GM18519 (cell line): Measurements from ENCODE around the gene ELP4.
"Not testable (repeated sequence)": the region's sequence is repeated elsewhere in the genome, so short reads cannot be mapped to it uniquely, and the experiment has no call there.

Source experiments
- ATAC-seq: cut with Tn5 transposase; IDR thresholded peaks from one replicate; pipeline ENCODE4 v1.9.1; 2021; ENCODE audit warnings: mild to moderate bottlenecking, moderate library complexity; ENCODE audit not compliant: unreplicated experiment, low FRiP score

The ELP4 gene

GRCh38 chr11:31509429-31510345, at the start of gene ELP4, which contains the start of gene IMMP1L:
Gene ELP4, plus strand, starts transcription at chr11:31509767. Its CDS starts 18 bp downstream, at chr11:31509785.
Gene IMMP1L, minus strand, starts transcription at chr11:31509622. Its CDS starts 46,346 bp downstream, at chr11:31463276.
- peak; percentile 100 for ATAC-seq

DNA sequence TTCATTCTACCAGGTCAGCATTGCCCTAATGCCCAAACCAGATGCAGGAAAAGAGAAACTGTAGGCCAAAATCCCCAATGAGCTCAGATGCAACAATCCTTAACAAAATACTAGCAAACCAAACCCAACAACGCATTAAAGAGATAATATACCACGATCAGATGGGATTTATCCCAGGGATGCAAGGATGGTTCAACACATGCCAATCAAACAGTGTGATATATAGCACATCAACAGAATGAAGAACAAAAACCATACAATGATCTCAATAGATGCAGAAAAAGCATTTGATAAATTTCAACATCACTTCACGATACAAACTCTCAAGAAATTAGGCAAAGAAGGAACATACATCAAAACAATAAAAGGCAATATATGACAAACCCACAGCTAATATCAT, 45.1 kb upstream of the ELP4 start:
- ATAC-seq = no peak

DNA sequence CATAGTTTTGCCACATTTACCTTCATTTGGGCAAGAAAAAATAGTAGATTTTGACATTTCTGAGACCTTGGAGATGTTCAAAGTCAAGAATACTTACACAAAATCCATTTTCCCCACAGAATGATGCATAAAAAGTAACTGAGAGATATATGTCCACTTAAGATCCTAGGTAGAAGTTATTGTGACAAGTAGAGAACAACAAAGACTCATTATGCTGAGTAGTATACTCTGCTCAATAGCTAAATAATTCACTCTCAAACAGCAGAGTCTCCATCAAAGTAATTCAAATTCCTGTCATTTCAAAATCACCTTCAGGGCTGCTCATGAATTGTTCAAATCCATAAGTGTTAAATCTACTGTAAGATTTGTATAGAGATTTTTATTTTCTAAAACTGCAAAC, 35.5 kb upstream of the ELP4 start:
- no peak for ATAC-seq

GRCh38 chr11:31477528-31478222, 31.9 kb upstream of the ELP4 start:
- no peak for ATAC-seq

DNA sequence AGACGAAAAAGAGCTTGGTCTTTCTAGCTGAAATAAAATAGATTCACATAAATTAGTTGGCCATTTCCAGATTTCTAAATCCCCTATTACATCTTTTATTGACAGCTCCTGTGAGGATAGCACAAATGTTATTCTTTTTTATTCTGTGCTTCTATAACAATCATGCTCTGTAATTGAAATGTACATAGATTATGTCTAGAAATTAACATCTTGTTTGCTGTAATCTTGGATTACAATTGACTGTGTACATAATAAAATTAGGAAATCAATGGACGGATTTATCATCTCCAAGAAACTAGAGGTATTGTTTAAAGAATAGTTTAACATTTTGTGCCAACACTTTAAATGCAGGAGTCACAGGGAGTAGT, 31.4 kb upstream of the ELP4 start:
- no peak for ATAC-seq

GRCh38 chr11:31479066-31479465, 30.5 kb upstream of the ELP4 start:
- no peak for ATAC-seq

DNA sequence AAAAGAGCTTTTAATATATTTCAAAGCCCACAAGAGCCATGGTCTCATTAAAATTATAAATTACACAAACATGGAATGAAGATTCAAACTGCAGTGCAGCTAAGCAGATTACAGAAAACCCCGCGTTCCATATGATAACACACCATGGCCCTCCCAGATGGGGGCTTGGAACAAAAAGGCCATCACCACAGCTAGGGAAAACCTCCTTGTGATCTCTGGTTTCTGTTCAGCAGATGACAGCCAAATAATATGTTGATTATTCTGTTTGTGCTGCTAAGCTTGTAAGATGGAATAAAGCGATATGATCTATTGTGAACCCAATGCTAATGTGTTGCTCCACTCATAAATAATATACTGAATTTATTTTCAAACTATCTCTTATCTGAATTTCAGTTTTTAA, 28.6 kb upstream of the ELP4 start:
- no peak for ATAC-seq

DNA sequence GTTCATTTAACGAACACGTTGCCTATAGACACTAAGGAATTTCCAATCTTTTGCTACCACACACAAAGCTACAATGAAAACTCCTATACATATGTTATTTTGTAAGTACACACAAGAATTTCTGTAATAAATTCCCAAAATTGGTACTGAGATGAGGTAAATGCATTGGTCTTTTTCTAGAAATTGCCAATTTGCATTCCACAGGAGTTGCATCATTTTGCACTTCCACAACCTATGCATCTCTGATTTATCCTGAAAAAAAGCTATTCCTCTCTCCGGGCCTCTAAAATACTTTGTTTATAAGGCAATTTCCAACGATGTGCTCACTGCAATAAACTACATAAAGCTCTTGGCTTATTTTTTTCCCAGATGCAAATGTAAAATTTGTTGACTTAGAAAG, 25.1 kb upstream of the ELP4 start:
- no peak for ATAC-seq

DNA sequence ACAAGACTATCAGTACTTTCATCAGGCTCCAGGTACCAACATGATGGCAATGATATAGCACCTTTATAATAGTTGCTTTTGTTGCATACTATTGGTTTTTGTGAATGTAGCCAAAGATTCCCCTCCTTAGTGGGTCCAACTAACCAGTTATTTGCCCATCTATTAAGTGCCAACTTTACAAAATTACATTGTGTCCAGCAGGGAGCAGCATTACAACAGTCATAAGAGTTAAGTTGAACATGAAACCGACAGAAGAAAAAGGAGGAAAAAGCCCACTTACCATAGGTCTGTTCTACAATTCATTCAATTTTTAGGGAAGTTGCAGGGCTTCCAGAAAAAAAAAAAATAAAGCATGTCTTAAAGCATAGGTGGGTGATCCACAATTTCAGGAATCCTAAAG, 21.7 kb upstream of the ELP4 start:
- no peak for ATAC-seq

DNA sequence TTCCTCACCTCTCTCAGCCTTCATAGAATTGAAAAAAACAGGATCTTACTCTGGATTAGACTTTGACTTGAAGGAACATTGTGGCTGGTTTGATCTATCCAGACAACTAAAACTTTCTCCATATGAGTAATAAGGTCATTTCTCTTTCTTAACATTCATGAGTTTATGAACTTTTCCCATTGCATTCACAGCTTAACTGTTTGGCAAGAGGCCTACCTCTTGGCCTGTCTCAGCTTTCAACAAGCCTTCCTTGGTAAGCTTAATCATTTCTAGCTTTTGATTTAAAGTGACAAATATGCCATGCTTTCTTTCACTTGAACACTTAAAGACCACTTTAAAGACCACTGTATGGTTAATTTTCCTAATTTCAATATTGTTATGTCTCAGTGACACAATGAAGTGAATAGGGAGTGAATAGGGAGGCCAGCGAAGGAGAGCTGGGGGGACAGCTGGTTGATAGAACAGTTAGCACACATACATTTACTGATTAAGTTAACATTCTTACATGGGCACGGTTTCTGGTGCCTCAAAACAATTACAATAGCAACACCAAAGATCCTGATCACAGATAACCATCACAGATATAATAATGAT, 17.1 kb upstream of the ELP4 start:
- no peak for ATAC-seq

DNA sequence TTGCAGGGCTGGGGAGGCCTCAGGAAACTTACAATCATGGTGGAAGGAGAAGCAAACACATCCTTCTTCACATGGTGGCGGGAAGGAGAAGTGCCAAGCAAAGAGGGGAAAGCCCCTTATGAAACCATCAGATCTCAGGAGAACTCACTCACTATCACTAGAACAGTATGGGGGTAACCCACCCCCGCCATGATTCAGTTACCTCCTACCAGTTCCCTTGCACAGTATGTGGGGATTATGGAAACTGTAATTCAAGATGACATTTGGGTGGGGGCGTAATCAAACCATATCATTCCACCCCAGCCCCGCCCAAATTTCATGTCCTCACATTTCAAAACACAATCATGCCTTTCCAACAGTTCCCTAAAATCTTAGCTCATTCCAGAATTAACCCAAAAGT, 16.3 kb upstream of the ELP4 start:
- no peak for ATAC-seq

DNA sequence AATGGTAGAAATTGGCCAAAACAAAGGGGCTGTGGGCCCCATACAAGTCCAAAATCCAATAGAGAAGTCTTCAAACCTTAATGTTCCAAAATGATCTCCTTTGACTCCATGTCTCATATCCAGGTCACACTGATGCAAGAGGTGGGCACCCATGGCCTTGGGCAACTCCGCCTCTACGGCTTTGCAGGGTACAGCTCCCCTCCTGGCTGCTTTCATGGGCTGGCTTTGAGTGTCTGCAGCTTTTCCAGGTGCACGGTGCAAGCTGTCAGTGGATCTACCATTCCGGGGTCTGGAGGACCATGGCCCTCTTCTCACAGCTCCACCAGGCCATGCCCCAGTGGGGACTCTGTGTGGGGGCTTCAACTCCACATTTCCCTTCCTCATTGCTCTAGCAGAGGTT, 15.8 kb upstream of the ELP4 start:
- not testable (repeated sequence) for ATAC-seq

GRCh38 chr11:31499576-31500178, 9.9 kb upstream of the ELP4 start:
- no peak for ATAC-seq

DNA sequence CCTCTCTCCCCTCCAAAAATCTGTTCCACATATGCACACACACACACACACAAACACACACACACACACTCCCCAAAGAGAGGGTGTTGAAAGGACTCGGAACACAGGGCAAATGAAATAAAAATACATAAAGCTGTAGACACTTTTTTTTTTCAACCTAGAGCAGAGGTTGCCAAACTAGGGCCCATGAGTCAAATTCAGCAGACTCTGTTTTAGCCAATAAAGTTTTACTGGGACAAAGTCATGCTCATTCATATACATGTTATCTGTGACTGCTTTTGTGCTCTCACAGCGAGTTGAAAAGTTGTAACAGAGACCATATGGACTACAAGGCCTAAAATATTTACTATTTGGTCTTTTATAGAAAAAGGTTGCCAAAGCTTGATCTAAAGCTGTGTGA, 9.0 kb upstream of the ELP4 start:
- no peak for ATAC-seq

- ATAC-seq = no peak
Measured at GRCh38 chr11:31509051-31509428, 527 bp upstream of the ELP4 start.

- no peak for ATAC-seq
Measured at GRCh38 chr11:31512117-31512516, 2.5 kb downstream of the ELP4 start.

- ATAC-seq = no peak
Measured at GRCh38 chr11:31521497-31522150, 12.1 kb downstream of the ELP4 start.

DNA sequence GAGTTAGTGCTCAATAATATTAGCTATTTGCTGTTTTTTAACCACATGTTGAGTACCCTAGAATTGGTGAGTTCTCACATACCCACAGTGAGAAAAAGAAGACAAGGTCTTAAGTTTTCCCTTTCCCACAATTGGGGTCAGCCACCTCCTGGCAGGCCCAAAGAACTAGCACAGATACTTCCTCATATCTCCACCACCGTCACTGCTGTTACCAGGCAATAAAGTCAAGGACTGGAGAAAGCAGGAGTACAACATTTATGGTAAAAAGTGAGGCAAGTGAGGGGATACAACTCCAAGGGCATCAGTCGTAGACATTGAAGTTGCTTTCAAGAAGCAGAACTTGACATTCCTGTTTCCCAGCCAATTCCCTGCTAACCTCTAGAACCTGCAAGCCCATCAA, 19.6 kb downstream of the ELP4 start:
- ATAC-seq = no peak

- ATAC-seq = no peak
Measured at GRCh38 chr11:31529701-31530100, 20.1 kb downstream of the ELP4 start.

DNA sequence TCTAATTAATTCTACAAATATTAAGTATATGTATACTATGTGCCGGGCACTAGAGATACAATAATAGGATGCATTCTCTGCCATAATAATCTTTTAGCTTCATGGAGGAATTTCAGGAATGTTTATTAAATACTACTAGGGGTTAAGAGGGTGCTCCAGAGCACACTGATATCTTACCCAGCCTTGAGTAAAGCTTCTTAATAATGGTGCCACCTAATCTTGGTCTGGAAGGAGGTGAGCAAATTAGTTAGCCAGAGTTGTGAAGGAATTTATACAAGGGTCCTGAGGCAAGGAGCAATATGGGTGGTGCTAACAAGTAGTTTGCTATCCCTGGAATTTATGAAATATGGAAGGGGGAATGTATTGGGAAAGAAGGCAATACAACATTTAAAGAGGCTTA, 21.7 kb downstream of the ELP4 start:
- ATAC-seq = no peak

DNA sequence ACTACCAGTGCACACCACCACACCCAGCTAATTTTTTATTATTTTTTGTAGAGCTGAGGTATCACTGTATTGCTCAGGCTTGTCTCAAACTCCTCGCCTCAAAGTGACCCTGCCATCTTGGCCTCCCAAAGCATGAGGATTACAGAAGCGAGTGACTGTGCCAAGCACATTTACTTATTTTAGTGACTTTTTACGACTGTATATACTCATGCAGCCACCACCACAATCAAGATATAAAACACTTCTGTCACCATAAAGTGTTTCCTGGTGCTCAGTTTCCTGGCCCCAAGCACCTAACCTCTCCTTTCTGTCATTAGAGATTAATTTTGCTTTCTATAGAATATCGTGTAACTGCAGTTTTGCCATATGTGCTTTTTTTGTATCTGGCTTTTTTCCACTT, 25.9 kb downstream of the ELP4 start:
- no peak for ATAC-seq
